HG02938 (cell line): ENCODE data around the gene LRRC28.

Experiments used
- ATAC-seq: cut with Tn5 transposase; IDR thresholded peaks from one replicate; pipeline ENCODE4 v1.9.1; 2021; ENCODE audit warnings: mild to moderate bottlenecking, moderate library complexity; ENCODE audit not compliant: unreplicated experiment

Gene LRRC28

GRCh38 chr15:99249270-99249841 lies 1.9 kb upstream of the LRRC28 start, which contains the start of gene TTC23:
Gene TTC23, minus strand, starts transcription at chr15:99249581. Its CDS starts 20,869 bp downstream, at chr15:99228712.
- no peak for ATAC-seq

- no peak for ATAC-seq
Measured at GRCh38 chr15:99250001-99250400, 1.3 kb upstream of the LRRC28 start.

GRCh38 chr15:99250494-99250856 lies 806 bp upstream of the LRRC28 start:
- ATAC-seq = no peak

GRCh38 chr15:99252326-99252725 lies 1.0 kb downstream of the LRRC28 start:
- ATAC-seq = no peak

GRCh38 chr15:99253381-99254090 lies 2.3 kb downstream of the LRRC28 start:
- no peak for ATAC-seq

- ATAC-seq = no peak
Measured at GRCh38 chr15:99257107-99257750, 5.9 kb downstream of the LRRC28 start.

GRCh38 chr15:99264125-99264524 lies 12.8 kb downstream of the LRRC28 start:
- ATAC-seq = no peak

GRCh38 chr15:99265541-99266070 lies 14.3 kb downstream of the LRRC28 start:
- ATAC-seq = no peak

- ATAC-seq = no peak
Measured at GRCh38 chr15:99267957-99268356, 16.7 kb downstream of the LRRC28 start.

- ATAC-seq = no peak
Measured at GRCh38 chr15:99268431-99268830, 17.1 kb downstream of the LRRC28 start.

GRCh38 chr15:99273801-99274200 lies 22.5 kb downstream of the LRRC28 start:
- ATAC-seq = no peak

GRCh38 chr15:99275061-99275460 lies 23.8 kb downstream of the LRRC28 start:
- ATAC-seq = no peak

GRCh38 chr15:99275525-99276128 lies 24.3 kb downstream of the LRRC28 start:
- ATAC-seq = no peak

- ATAC-seq = no peak
Measured at GRCh38 chr15:99279290-99279689, 28.0 kb downstream of the LRRC28 start.

GRCh38 chr15:99279827-99280226 lies 28.5 kb downstream of the LRRC28 start:
- no peak for ATAC-seq

GRCh38 chr15:99282121-99282520 lies 30.8 kb downstream of the LRRC28 start:
- no peak for ATAC-seq

GRCh38 chr15:99282586-99282985 lies 31.3 kb downstream of the LRRC28 start:
- ATAC-seq = no peak

- no peak for ATAC-seq
Measured at GRCh38 chr15:99283717-99284116, 32.4 kb downstream of the LRRC28 start.

- ATAC-seq = no peak
Measured at GRCh38 chr15:99291643-99292042, 40.4 kb downstream of the LRRC28 start.

GRCh38 chr15:99295840-99296239 lies 44.6 kb downstream of the LRRC28 start:
- no peak for ATAC-seq

GRCh38 chr15:99296386-99296785 lies 45.1 kb downstream of the LRRC28 start:
- ATAC-seq = no peak

- no peak for ATAC-seq
Measured at GRCh38 chr15:99303907-99304306, 52.6 kb downstream of the LRRC28 start.
